Endothelial cell of umbilical vein (primary cell): Measurements from ENCODE around the gene KRTAP10-2. TPM values are rescaled to one million over a fixed set of nuclear protein-coding genes. Genes with fewer than 3 reads are reported as not detected.

Experiments used
- BruUV-seq: library from RNA; stranded (reverse); fragments of 400-500 nt; replicated peaks from 2 replicates; lab custom pipeline; 2021; lab: Mats Ljungman, UMichigan
- CTCF ChIA-PET: fragments of 300-600, 350-600 bp; sonication (Branson Sonifier 250); formaldehyde crosslinking; loops from one replicate; lab custom pipeline; 2021; ENCODE audit warnings: antibody characterized with exemption, inconsistent platforms; lab: Charles Lee
- POLR2A ChIA-PET: fragments of 300-600, 350-600 bp; sonication (Branson Sonifier 250); formaldehyde crosslinking; loops from one replicate; lab custom pipeline; 2021; ENCODE audit warnings: antibody characterized with exemption, inconsistent platforms; lab: Charles Lee
- DNase-seq: peaks from one replicate; pipeline ENCODE4 v3.0.0-alpha.2; 2011; ENCODE audit warnings: low read depth, low spot score
- FAIRE-seq: peaks from 2 replicates; lab custom pipeline; 2011; peaks lifted over from hg19 to GRCh38; lab: Jason Lieb, UNC
- H2AFZ ChIP-seq: 2 replicates; pipeline ENCODE4 v1.6.0; 2012; ENCODE audit warnings: low read depth, low read length, control low read depth, inconsistent platforms
- H3K27ac ChIP-seq: 2 replicates; pipeline ENCODE4 v1.5.1; 2011; ENCODE audit warnings: low read depth, mild to moderate bottlenecking, control low read depth, low read length, moderate library complexity; ENCODE audit not compliant: insufficient read depth
- H3K27me3 ChIP-seq, 2 experiments: 2 replicates each; pipeline versions ENCODE4 v1.6.0 to v1.6.1; 2011; ENCODE audit warnings: low read length in 2 of 2, mixed read lengths in 1 of 2; ENCODE audit not compliant: control insufficient read depth in 2 of 2, insufficient read depth in 2 of 2
- H3K36me3 ChIP-seq, 2 experiments: 2 replicates in 1 of 2; 3 replicates in 1 of 2; pipeline ENCODE4 v1.5.1; 2011; ENCODE audit warnings: low read length in 2 of 2, mild to moderate bottlenecking in 1 of 2, moderate library complexity in 1 of 2; ENCODE audit not compliant: control insufficient read depth in 2 of 2, insufficient read depth in 2 of 2; ENCODE audit errors: extremely low read depth in 1 of 2
- H3K4me1 ChIP-seq: 3 replicates; pipeline ENCODE4 v1.5.1; 2011; ENCODE audit warnings: mild to moderate bottlenecking, low read length; ENCODE audit not compliant: control insufficient read depth, insufficient read depth; ENCODE audit errors: extremely low read depth
- H3K4me2 ChIP-seq: 2 replicates; pipeline ENCODE4 v1.6.1; 2011; ENCODE audit warnings: low read length, control low read depth, mixed read lengths; ENCODE audit not compliant: insufficient read depth
- H3K4me3 ChIP-seq, 3 experiments: fragments of 200-600 bp in 1 of 3; sonication (generic), shearing (Covaris generic) in 1 of 3; replicated peaks in 1 of 3; 2 replicates each; pipeline ENCODE4 v1.5.1; 2011 to 2016; ENCODE audit warnings: control low read depth in 3 of 3, low read length in 3 of 3, mild to moderate bottlenecking in 2 of 3, inconsistent platforms in 1 of 3, low read depth in 1 of 3, moderate library complexity in 1 of 3; ENCODE audit not compliant: insufficient read depth in 1 of 3
- H3K79me2 ChIP-seq: 2 replicates; pipeline ENCODE4 v1.6.0; 2012; ENCODE audit warnings: low read length, inconsistent platforms; ENCODE audit not compliant: control insufficient read depth, insufficient read depth
- H3K9ac ChIP-seq: replicated peaks from 2 replicates; pipeline ENCODE3; 2011; ENCODE audit warnings: low read length, control low read depth; ENCODE audit not compliant: insufficient read depth; ENCODE audit errors: extremely low read depth
- H3K9me1 ChIP-seq: replicated peaks from 3 replicates; pipeline ENCODE4 v1.6.0; 2011; ENCODE audit warnings: mild to moderate bottlenecking, low read length; ENCODE audit not compliant: control insufficient read depth, insufficient read depth; ENCODE audit errors: extremely low read depth
- H3K9me3 ChIP-seq: replicated peaks from 2 replicates; pipeline ENCODE4 v1.5.1; 2012; ENCODE audit warnings: low read length, inconsistent platforms; ENCODE audit not compliant: control insufficient read depth, insufficient read depth
- H4K20me1 ChIP-seq: replicated peaks from 2 replicates; pipeline ENCODE3; 2011; ENCODE audit warnings: mild to moderate bottlenecking, low read length; ENCODE audit not compliant: control insufficient read depth, insufficient read depth; ENCODE audit errors: extremely low read depth
- CTCF ChIP-seq, 2 donors: IDR thresholded peaks; 1 replicate in 1 of 2; 2 replicates in 1 of 2; pipeline ENCODE4 v1.5.1; 2011; ENCODE audit warnings: low read length in 2 of 2, mild to moderate bottlenecking in 2 of 2, moderate library complexity in 2 of 2, control low read depth in 1 of 2, inconsistent platforms in 1 of 2, low read depth in 1 of 2; ENCODE audit not compliant: insufficient read depth in 1 of 2; ENCODE audit errors: extremely low read depth in 1 of 2
- EZH2 ChIP-seq: IDR thresholded peaks from 2 replicates; pipeline ENCODE4 v1.6.1; 2012; ENCODE audit warnings: borderline replicate concordance, low read depth, mild to moderate bottlenecking, moderate library complexity, low read length, inconsistent platforms; ENCODE audit not compliant: severe bottlenecking
- FOS ChIP-seq: IDR thresholded peaks from 2 replicates; pipeline ENCODE4 v1.6.1; 2011; ENCODE audit warnings: mild to moderate bottlenecking, low read length, moderate library complexity, borderline replicate concordance; ENCODE audit not compliant: insufficient read depth
- GATA2 ChIP-seq: IDR thresholded peaks from 2 replicates; pipeline ENCODE4 v1.7.0; 2011; ENCODE audit warnings: low read depth, mild to moderate bottlenecking, moderate library complexity, mixed read lengths, low read length; ENCODE audit not compliant: insufficient read length, insufficient read depth
- JUN ChIP-seq: IDR thresholded peaks from 2 replicates; pipeline ENCODE4 v1.6.1; 2011; ENCODE audit warnings: borderline replicate concordance, low read depth; ENCODE audit not compliant: insufficient read length, insufficient read depth
- MAX ChIP-seq: IDR thresholded peaks from 2 replicates; pipeline ENCODE4 v1.6.1; 2011; ENCODE audit not compliant: insufficient read depth, insufficient read length
- MYC ChIP-seq: IDR thresholded peaks from one replicate; pipeline ENCODE4 v1.6.1; 2011; ENCODE audit warnings: mild to moderate bottlenecking, low read depth, low read length
- POLR2A ChIP-seq: IDR thresholded peaks from 2 replicates; pipeline ENCODE4 v1.6.1; 2012; ENCODE audit warnings: low read depth, mild to moderate bottlenecking, control low read depth, low read length
- POLR2AphosphoS5 ChIP-seq: IDR thresholded peaks from 2 replicates; pipeline ENCODE4 v1.6.1; 2012; ENCODE audit warnings: low read depth, mild to moderate bottlenecking, control low read depth, low read length, moderate library complexity; ENCODE audit not compliant: insufficient read depth
- dilution Hi-C: fragments of 300-500 bp; cut with MboI; formaldehyde crosslinking; loops from one replicate; pipeline ENCODE4 v1.15.0; 2019; ENCODE audit warnings: low sequenced_read_pairs; ENCODE audit not compliant: extremely low pct_ligation_motif_present
- intact Hi-C: fragments of 100-400 bp; cut with micrococcal nuclease; formaldehyde crosslinking; loops from one replicate; pipeline ENCODE4 v1.10.0; 2022
- polyA plus RNA-seq, 4 experiments: library from polyadenylated mRNA; depleted of rRNA in 3 of 4; stranded (reverse) in 3 of 4; unstranded in 1 of 4; fragments of >200 nt; gene quantifications; 2 replicates each; pipeline versions ENCODE4 v1.2.1 to v1.2.3, GENCODE V29; 2011 to 2012; ENCODE audit warnings: missing spikeins in 1 of 4
- total RNA-seq: library from RNA; stranded (reverse); gene quantifications from 2 replicates; pipeline ENCODE4 v1.2.3, GENCODE V29; 2021

Gene KRTAP10-2
- total and polyA plus RNA-seq, 2 donors (not counting 3 experiments of a cell fraction or from before 2014, with no cell fraction given) = not detected

GRCh38 chr21:44575307-44576024 is 24.2 kb upstream of the KRTAP10-2 start:
- FAIRE-seq (no peak), DNase-seq (no peak)
- Histone ChIP-seq H3K9me1 (no peaks in the 10 kb centered on the region), H3K4me3 (no peak overlapping the region), H4K20me1 (no peaks in the 10 kb centered on the region), H3K79me2 (no peaks in the 10 kb centered on the region), H3K27me3 (no peaks in the 10 kb centered on the region), H3K27ac (no peak overlapping the region), H3K9me3 (no peaks in the 10 kb centered on the region), H3K36me3 (no peaks in the 10 kb centered on the region), H3K4me2 (no peak overlapping the region), H3K9ac (no peak overlapping the region), H2AFZ (no peak overlapping the region), H3K4me1 (no peaks in the 10 kb centered on the region)
- no peak for TF ChIP-seq POLR2AphosphoS5
- TF ChIP-seq EZH2 = no peak
- no peak for TF ChIP-seq MAX
- no peak for TF ChIP-seq FOS
- TF ChIP-seq MYC = no peak
- TF ChIP-seq GATA2 = no peak
- TF ChIP-seq CTCF (IDR thresholded peaks at IDR 0.05; ENCODE audit: extremely low read depth in 1 of 2, insufficient read depth in 1 of 2, low read depth in 1 of 2, low read length in 2 of 2) = no peak
- TF ChIP-seq POLR2A = no peak
- TF ChIP-seq JUN = no peak
- intact Hi-C loops = no loop called here
- dilution Hi-C loops = no loop called here
- POLR2A ChIA-PET = no interaction called here
- CTCF ChIA-PET = interaction anchor here (1.3 kb wide), 1 partner anchor 218 kb away, joined by 4 read pairs; no protein-coding TSS in a partner anchor
- no TSS peak for BruUV-seq
